Fibroblast of skin of left biceps (primary cell): ENCODE measurements around the gene CD6.
A peak's percentile ranks its signal among the peaks of the same experiment; 100 is the strongest.

Source experiments
- DNase-seq, 2 experiments: peaks; one replicate each; pipeline ENCODE4 v3.0.0-alpha.2; 2013; ENCODE audit warnings: low read depth in 2 of 2

The CD6 gene

GRCh38 chr11:60984149-60984548, 12.7 kb downstream of the CD6 start:
- no peak for DNase-seq

GRCh38 chr11:60984636-60985035, 13.2 kb downstream of the CD6 start:
- DNase-seq = no peak

GRCh38 chr11:60985501-60985900, 14.0 kb downstream of the CD6 start:
- no peak for DNase-seq

GRCh38 chr11:60985991-60986915, 14.8 kb downstream of the CD6 start:
- DNase-seq = no peak

- DNase-seq = no peak
Observed at GRCh38 chr11:60987577-60988277, 16.2 kb downstream of the CD6 start.

GRCh38 chr11:60988658-60989057, 17.2 kb downstream of the CD6 start:
- no peak for DNase-seq

- DNase-seq = no peak
Observed at GRCh38 chr11:60989093-60989650, 17.7 kb downstream of the CD6 start.

GRCh38 chr11:60991457-60991856, 20.0 kb downstream of the CD6 start:
- no peak for DNase-seq

GRCh38 chr11:60992842-60993409, 21.4 kb downstream of the CD6 start:
- no peak for DNase-seq

- no peak for DNase-seq
Observed at GRCh38 chr11:60993615-60994014, 22.1 kb downstream of the CD6 start.

GRCh38 chr11:60994541-60995080, 23.1 kb downstream of the CD6 start:
- DNase-seq = no peak

GRCh38 chr11:60995798-60996197, 24.3 kb downstream of the CD6 start:
- DNase-seq = no peak

GRCh38 chr11:60996381-60997138, 25.1 kb downstream of the CD6 start:
- no peak for DNase-seq

- DNase-seq = no peak
Observed at GRCh38 chr11:61000426-61000825, 28.9 kb downstream of the CD6 start.

GRCh38 chr11:61001931-61002330, 30.5 kb downstream of the CD6 start:
- no peak for DNase-seq

GRCh38 chr11:61002598-61002997, 31.1 kb downstream of the CD6 start:
- DNase-seq = no peak

GRCh38 chr11:61004180-61004611, 32.7 kb downstream of the CD6 start:
- DNase-seq = peak; percentile 73

GRCh38 chr11:61004761-61005181, 33.3 kb downstream of the CD6 start:
- no peak for DNase-seq

GRCh38 chr11:61007383-61007955, 36.0 kb downstream of the CD6 start:
- no peak for DNase-seq

- DNase-seq = no peak
Observed at GRCh38 chr11:61007956-61008896, 36.7 kb downstream of the CD6 start.
